Measurements from ENCODE around the gene STK32B.

The STK32B gene

DNA sequence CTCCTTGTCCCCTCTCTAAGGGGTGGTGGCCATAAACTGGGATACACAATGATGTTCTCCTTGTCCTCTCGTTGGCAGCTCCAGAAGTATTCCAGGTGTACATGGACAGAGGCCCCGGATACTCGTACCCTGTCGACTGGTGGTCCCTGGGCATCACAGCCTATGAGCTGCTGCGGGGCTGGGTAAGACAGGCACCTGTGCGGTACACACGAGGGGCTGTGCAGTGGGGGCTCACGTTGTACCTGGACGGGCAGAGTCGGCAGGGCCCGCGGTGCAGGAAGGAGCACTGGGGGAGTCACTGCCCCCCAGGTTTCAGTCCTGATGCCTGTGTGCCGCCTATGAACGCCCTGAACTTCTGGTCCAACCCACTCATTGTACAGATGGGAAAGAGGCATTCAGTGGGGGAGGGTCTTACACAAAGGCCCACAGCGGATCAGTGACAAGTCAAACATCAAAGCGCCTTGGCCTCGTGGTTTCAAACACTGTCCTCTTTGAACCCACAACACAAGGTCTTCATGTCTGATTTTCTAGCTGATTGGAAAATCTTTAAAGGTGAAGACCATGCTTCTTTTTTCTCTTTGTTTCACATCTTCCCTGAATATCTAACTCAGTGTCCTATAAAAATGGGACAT is 395.4 kb downstream of the STK32B start:
- no peak for DNase-seq (ENCODE audit: low read depth)

DNA sequence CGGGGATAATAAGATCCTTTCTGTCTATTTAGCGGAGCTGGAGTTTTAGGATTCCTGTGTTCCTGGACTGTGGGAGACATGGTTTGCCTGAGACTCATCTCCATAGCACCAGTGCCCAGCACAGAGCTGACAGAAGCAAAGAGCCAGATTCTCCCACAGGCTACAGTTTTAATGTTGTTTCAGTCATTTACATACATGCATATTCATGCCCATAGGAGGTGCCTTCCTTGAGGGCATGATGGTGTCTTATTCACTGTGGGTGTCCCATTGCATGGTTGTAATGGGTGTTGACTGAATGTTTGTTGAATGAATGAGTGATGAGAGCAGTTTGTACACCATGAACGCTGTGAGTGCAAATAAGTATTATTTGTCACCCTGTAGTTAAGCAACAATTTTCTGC is 396.5 kb downstream of the STK32B start:
- DNase-seq (ENCODE audit: low read depth): no peak

DNA sequence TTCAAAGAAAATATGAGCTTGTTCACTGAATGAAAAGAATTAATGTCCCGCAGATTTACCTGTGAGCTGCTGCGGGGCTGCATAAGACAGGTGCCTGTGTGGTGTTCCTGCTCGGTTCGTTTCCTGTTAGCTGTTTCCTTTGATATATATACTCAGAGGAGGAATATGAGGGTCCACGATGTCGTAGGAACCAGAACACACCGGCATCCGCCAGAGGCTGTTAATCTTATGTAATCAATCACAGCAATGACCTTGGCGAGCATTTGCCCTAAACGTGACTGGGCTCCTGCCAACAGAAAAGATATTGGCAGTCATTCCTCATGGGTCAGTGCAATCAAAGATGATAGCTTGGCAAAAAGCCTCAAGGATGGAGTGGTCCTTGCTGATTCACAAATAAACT is 396.9 kb downstream of the STK32B start:
- no peak for DNase-seq (ENCODE audit: low read depth)

GRCh38 chr4:5451243-5451642 is 400.0 kb downstream of the STK32B start:
- no peak for DNase-seq (ENCODE audit: low read depth)

GRCh38 chr4:5452156-5452555 is 400.9 kb downstream of the STK32B start:
- no peak for DNase-seq (ENCODE audit: low read depth)

DNA sequence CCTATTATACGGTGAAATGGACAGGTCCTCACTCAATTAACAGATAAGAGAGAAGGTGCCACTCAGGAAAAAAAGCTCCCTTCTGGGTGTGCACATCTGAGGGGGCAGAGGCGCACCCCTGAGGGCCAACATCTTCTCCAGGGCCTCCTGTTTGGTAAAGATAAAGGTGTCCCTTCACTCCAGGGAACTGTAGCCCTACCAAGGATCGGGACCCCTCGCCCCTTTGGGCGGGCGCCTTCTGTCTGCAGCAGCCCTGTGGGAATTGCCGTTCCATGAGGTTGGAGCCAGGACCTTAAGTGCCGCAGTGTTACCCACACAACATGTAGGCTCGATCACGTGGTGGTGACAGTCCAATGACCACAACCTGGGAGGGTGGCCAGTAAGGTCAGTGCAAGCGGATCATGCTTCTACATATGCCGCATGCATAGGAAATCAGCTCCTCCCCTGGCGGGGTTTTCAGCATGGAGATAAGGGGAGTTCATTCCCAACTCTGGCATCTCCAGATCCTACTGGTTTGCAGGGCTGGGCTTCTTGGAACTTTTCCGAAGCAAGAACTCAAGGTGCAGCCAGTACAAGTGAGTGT is 403.8 kb downstream of the STK32B start:
- DNase-seq (ENCODE audit: low read depth): no peak

DNA sequence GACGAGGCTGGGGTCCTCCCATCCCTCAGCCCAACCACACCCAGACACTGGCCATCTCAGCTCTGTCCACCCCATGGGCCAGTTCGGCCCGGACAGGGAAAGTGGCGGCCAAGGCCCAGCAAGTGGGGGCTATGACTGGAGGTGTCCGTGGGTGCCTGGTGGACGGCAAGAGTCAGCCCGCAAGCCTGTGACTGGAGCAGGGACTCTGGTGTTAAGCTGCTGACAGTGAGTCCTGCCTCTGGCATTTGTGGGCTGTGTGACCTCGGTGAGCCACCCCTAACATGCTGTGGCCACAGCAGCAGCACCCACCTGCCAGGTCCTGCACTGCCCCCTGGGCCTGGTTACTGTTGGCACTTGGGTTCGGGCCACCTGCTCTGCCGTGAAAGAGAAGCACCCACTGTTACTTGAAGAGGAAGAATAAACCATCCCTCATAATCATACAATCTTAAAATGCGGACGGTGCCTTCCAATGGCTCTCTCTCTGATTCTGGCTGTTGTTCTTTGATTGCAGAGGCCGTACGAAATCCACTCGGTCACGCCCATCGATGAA is 405.1 kb downstream of the STK32B start:
- no peak for DNase-seq (ENCODE audit: low read depth)

- no peak for DNase-seq (ENCODE audit: low read depth)
Observed at GRCh38 chr4:5458676-5459075, 407.4 kb downstream of the STK32B start.

DNA sequence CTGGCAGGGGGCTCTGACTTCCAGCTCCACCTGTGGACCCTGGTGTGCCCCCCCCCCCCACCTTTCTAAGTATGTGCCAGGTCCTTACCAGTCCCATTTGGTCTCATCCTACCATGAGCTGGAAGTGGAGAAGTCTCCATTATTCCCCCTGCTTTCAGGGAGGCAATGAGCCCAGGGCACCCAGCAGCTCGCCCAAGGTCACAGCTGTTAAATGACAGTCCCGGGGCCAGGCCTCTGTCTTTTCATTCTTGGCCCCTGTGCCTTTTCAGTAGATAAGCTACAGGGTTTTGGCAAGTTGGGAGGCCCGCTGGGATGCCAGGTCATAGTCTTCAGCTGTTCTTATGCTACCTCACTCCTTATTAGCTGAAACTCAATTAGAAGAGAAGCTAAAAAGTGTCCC is 408.0 kb downstream of the STK32B start:
- DNase-seq (ENCODE audit: low read depth): no peak

DNA sequence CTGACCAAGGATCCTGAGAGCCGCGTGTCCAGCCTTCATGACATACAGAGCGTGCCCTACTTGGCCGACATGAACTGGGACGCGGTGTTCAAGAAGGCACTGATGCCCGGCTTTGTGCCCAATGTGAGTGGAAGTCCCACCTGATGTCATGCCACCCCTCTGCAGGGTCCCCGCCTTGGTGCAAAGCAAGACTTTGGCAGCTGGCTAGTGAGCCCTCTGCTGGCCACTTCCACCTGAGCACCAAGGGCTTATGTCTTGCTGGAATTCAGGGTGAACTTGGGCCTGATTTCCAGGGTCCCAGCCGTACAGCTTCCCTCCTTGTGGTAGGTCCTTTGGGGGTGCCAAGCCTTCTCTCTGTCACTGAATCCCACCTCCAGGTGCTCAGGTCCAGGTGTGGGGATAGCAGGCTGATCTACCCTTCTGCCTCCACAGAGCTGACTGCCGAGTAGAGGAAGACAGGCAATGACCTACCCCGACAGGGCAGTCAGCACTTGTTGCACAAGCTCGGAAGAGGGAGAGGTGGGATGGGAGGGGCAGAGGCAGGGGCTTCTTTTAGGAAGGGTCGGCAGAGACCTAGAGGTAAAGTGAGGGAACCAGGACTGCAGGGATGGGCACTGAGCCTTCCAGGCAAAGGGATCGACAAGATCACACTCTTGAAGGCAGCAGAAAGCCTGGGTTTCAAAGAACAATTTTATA is 409.0 kb downstream of the STK32B start:
- DNase-seq (ENCODE audit: low read depth): no peak

DNA sequence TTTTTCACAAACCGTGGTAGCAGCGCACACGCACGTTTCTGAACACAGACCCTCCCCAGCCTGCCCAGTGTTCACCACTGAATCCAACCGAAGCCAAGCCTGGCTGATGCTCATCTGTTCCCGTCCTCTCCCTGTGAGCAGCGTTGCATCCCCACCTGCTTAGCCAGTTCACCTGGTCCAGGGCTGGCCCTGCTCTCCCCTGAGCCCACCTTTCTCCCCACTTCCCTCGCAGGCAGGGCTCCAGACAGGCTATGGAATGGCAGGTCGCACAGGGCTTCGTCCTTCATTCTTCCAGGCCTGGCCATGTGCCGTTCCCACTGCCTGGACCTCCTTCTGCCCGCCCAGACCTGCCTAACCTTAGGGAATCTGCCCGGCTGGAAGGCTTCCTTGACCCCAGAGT is 410.2 kb downstream of the STK32B start:
- no peak for DNase-seq (ENCODE audit: low read depth)

DNA sequence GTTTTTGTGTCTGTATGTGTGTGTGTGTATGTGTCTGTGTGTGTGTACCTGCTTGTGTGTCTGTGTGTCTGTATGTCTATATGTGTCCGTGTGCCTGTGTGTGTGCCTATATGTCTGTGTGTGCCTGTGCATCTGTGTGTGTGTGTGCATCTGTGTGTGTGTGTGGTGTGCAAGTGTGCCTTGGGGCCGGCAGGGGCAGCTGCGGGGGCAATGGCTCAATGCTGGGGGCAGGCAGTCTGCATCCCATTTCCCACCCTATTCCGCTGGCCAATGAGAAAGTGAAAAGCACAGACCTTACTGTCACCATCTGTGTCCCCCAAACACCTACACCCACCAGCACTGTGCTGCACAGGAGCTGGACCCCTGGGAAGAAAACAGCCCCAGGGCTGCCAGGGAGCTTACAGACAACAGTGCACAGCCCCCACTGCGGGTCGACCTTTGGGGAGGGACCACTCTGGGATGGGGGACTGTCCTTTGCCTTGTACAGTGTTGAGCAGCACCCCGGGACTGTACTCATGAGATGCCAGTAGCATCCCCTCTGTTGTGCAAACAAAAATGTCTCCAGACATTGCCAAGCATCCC is 411.1 kb downstream of the STK32B start:
- no peak for DNase-seq (ENCODE audit: low read depth)

DNA sequence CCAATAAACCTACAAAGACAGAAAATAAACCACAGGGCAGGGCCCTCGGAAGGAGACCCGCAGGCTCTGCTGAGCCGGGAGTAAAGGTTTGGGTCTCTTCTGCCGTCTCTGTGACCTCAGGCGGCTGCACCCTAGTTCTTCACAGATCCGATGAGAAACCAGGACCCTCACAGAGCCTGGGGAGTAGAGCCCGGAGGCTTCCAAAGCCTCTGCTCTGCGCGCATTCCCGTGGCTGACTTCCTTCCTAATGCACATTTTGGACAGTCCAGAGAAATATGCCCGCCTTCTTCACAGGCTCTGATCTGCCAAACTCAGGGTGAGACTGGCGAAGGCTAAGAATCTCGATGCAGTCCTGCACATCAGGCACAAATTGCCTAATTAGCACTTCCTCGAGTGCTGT is 411.6 kb downstream of the STK32B start:
- no peak for DNase-seq (ENCODE audit: low read depth)

GRCh38 chr4:5463361-5463760 is 412.1 kb downstream of the STK32B start:
- DNase-seq (ENCODE audit: low read depth): no peak

GRCh38 chr4:5463936-5464650 is 412.8 kb downstream of the STK32B start:
- no peak for DNase-seq (ENCODE audit: low read depth)

DNA sequence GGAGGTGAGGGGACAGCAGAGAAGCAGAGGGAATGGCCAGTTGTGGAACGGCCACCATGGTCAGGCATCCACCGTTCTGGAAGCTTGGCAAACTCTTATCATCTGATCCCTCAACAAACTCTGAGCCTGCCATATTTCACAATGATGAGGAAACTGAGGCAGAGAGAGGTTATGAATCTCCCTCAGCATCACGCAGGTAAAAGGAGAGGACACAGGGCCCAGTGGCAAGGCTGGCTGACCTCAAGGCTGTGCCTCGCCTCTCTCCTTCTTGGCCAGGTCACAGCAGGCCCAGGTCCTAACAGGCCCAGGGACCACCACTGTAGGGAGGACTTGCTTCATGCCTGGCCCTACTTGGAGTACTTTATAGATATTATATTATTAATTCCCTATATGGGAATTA is 414.2 kb downstream of the STK32B start:
- no peak for DNase-seq (ENCODE audit: low read depth)

DNA sequence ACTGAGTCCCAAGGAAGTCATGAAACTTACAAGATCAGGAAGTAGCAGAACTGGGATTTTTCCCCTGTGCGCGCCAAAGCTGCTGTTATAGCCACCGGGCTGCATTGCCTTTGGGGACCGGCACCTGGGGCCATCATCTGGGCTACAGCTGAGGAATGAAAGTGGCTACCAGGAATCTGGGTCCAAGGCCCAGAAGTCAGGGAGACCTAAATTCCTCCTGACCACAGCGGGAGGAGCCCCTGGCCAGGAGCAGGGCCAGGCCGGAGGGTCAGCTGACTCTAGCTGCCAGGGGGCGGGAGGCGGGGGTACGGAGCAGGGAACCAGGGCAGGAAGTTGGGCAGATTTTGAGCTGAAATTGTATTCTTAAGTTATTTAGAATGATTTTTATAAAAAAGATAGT is 414.7 kb downstream of the STK32B start:
- DNase-seq (ENCODE audit: low read depth): no peak

GRCh38 chr4:5467111-5467510 is 415.8 kb downstream of the STK32B start:
- no peak for DNase-seq (ENCODE audit: low read depth)

DNA sequence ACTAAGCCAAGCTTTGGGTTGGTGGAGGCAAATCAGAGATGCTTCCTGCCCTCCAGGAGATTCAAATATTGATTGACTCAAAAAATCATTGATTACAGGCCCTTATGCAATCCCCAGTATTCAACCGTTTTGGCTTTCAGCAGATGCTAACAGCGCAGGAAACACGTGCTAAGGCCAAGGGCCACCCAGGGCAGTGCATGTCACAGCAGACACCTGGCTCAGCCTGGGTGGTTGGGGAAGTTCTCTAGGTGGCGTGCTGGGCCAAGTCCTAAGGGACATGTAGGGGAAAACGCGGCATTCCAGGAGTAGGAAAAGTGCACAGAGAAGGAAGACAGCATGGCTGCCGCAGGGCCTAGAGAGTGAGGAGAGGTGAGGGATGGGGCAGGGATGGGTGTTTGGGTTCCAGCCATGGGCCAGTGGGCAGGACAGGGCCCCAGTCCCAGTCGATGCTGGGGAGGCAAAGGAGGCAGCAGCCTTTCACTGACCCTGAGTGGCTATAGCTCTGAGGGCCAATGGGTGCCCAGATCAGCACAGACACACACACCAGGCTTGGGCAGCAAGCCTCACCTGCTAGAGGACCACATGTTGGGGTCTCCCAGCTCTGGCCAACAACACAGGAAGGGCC is 418.0 kb downstream of the STK32B start:
- DNase-seq (ENCODE audit: low read depth): no peak

DNA sequence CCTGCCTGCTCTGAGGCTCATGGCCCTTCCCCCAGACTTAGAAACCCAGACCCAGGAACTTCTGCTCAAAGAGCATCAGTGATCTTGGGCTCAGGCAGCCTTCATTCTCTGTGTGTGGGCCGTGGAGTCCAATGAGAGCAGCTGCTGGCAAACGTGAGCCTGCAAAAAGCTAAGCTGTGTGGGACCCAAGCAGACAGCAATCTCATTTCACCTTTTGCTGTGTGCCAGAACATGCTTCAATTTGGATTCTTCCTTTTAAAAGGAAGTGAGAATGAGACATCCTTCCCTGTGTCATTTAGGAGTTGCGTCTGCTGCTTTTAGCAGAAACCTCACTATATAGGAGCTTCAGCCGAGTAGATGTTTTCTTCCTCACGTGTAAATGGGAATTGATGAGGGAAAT is 418.6 kb downstream of the STK32B start:
- DNase-seq (ENCODE audit: low read depth): no peak

DNA sequence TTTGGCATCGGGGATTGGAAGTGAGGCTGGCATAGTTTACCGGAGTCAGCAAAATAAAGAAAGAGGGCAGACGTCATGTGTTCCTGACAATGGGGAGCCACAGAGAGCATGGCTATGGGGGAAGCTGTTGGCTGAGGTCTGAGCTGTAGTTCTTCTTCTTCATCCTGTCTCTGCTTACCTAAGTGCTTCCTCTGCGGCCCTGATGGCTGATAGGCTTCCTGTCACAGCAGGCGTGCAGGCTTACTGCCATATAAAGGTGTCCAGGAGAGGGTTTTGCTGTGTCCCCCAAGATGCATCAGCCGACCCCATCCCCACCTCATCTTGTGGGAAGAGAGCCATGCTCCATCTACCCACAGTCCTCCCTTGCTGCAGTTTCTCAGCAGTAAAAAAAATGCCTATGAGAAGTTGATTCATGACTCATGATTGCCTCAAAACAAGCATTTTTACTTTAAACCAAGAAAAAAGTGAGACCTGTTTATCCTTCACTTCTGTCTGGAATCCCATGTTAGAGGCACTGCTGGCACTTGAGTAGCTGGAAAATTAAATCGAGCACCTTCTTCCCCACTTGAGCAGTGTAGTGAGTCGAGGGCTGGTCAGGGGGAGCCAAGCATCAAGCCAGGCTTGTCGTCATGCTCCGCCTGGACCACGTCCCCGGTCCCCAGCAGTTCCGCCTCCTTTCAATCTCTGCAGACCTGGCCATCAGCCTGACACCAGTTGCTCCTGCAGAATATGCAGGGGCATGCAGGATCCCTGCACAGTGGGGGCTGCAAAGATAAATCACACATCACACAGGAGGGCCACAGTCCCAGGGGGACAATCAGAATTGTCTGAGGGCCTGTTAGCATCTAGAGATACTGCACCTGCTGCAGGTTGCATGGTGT is 419.3 kb downstream of the STK32B start:
- DNase-seq (ENCODE audit: low read depth): no peak
